HT-29 (cell line): ENCODE data around the gene TLL2. TPM values are rescaled to one million over a fixed set of nuclear protein-coding genes. Genes with fewer than 3 reads are reported as not detected.

Experiments used
- DNase-seq: peaks from one replicate; pipeline ENCODE4 v3.0.0-alpha.2; 2015; ENCODE audit warnings: low spot score
- total RNA-seq: library from RNA; depleted of rRNA; stranded (reverse); fragments of >200 nt; shearing (Covaris generic); gene quantifications from 2 replicates; pipeline ENCODE4 v1.2.3, GENCODE V29; 2014

TLL2 gene
- total RNA-seq, 1 experiment from 2014 or later, result not detected

- DNase-seq, result no peak
These were observed 91.7 kb downstream of the TLL2 start for GRCh38 chr10:96421995-96422394.

DNA sequence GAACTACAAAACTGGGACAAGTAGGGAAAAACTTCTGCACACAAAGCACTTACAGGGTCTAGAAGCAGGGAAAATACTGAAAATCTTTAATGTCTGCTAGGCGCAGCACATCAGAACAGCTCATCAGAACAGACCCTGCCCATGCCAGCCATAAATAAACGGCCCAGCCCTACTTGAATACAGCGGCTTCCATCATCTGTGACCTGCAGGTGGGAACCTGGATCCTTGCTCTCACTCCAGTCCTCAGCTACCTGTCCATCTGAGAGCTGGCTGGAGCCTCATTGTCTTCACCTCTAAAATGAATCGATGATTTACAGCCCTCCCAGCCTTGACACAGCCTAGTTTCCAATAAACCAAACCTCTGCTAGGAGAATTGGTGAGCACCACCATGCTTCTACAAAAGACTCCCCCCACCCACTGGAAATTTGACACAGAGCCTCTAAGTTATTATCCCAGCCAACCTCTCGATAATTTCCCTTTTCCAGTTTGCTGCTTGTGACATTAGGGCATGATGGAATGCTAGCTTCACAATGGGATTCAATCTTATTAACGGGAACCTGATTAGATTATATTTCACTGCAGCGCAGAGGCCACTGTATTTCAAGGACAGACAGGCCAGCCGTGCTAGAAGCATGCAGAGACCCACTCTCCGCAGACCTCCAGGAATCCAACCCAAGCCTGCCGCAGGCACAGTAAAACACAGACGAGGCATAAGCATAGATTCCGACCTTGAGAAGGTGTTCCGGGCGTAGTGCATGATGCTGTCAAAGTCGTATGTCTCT, 93.3 kb downstream of the TLL2 start:
- no peak for DNase-seq

- no peak for DNase-seq
These were observed 94.4 kb downstream of the TLL2 start for GRCh38 chr10:96419351-96419750.

DNA sequence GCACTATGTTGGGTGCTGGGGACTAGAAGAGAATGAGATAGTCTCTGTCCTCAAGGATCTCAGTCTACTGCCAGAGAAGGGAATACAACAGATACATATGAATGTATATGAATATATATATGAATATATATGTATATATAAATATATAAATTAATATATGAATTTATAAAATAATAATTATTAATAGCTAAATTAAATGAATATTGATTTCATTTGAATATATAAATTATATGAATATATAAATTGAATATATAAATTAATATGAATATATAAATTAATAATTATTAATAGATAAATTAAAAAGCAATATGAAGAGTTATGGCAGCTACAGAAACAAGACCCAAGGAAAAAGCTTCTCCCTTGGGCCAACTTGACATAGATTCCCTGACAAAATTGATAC, 95.1 kb downstream of the TLL2 start:
- DNase-seq, result no peak

GRCh38 chr10:96417441-96417840, 96.3 kb downstream of the TLL2 start:
- DNase-seq, result no peak

GRCh38 chr10:96416643-96417042, 97.1 kb downstream of the TLL2 start:
- DNase-seq, result no peak

- DNase-seq, result no peak
These were observed 97.7 kb downstream of the TLL2 start for GRCh38 chr10:96415891-96416554.

GRCh38 chr10:96415150-96415890, 98.4 kb downstream of the TLL2 start:
- no peak for DNase-seq

GRCh38 chr10:96414303-96414702, 99.4 kb downstream of the TLL2 start:
- DNase-seq, result no peak

DNA sequence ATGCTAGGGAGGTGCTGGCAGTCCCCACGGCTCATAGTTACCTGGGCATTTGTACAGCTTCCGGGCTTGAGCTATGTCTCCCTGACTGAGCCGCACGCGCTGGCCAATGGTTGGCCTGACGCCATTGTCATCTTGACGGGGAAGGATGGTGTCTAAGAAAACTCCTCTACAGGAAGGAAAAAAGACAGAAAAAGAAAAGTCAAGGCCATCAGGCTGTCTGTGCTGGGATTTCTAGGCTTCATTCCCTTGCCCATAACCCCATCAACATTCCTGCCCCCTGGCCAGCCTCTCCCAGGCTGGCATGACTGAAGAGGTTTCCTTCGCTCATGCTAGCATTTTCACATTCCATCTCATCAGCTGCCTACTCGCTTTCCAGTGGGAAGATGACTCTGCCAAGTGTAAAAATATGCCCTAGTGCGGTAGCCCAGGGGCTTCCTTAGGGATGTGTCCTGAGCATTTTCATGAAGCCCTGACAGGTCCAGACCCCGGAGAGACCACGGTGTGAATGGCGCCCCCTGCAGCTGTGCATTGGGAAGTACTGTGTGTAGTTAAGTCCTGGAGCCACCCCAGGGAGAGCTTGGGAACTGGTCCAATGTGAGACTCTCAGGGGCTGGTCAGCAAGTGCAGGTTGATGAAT, 100.5 kb downstream of the TLL2 start:
- DNase-seq, result no peak

DNA sequence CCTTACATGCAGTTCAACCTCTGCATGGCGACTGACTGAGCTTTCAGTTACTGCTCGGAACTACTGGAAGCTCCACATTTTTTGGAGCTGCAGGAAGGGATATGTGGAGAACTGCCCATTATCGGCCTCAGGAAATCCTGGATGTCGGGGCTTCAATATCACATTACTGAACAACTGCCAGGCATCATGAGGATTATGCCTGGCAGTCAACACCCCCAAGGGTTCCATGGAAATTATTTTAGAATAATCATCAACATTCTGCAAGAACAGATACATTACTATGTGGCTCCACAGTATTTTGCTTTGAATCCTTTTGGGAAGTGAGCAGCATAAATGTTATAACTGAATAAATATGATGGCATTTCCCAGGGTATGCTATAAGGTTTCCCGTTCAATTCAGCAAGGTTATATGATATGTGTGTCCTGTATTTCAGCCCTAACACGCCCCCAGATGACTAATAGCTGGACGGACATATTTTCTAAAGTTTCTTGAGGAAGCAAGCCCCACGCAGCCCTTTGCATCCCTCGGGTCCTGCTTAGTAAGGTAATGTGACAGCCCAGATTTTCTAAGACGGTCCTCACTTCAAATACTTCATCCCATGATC, 101.9 kb downstream of the TLL2 start:
- DNase-seq, result no peak

DNA sequence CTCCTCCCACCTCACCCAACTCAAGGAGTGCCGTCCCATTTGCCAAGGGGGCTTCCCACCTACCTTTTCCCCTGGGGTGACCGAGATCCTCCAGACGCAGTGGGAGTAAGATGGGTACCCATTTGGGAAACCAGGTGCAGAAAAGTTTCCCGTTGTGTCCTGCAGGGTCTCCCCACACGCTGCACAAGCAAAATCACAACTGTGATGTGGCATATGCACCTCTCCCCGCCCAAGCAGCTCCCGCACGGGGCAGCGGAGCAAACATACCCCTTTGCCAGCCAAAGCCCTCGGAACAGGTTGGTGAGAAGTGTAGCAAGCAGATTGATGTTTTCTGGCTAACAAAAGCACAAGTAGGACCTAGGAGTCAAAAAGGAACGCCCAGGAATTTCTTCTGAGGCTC, 103.4 kb downstream of the TLL2 start:
- no peak for DNase-seq

- no peak for DNase-seq
These were observed 105.5 kb downstream of the TLL2 start for GRCh38 chr10:96408201-96408600.

DNA sequence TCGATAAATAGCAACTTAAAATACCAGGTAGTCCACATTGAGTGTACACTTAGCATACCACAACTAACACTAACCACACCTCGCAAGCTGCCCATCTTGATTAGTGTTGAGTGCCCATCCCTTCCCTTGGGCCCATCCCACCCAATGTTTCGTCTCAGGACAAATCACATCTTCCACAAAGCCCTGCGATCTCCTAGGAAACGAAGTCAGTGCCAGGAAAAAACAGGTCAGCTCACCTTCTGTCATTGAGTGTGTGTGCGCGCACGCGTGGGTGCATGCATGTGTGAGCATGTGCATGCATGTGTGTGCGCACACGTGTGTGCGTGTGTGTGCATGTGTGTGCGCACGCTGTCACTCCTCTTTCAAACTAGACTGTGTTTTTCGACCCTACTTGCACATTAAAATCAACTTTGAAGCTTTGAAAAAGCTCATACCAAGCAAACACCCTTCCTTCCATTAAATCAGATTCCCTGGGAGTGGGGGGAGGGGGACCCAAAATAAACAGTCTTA, 106.1 kb downstream of the TLL2 start:
- DNase-seq, result no peak

GRCh38 chr10:96406091-96406490, 107.6 kb downstream of the TLL2 start:
- no peak for DNase-seq

GRCh38 chr10:96402417-96403305, 111.1 kb downstream of the TLL2 start:
- DNase-seq, result no peak

DNA sequence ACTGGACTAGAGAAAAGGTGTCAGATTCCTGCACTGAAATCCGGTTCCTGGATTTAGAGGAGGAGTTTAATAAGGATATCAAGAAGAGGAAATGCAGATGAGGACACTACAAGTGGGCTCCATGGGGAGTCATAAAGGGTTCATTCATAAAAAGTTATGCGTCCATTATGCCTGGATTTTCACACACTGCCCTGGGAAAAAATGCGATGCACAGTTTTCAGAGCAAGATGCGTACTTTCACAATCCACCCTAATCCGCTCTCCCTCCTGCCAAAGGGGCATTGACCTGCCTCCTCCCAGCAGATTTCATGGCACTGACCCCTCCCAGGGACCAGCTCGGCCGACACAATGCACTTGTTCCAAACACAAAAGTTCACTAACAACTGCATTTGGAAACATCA, 112.7 kb downstream of the TLL2 start:
- DNase-seq, result no peak

GRCh38 chr10:96400465-96400864, 113.3 kb downstream of the TLL2 start:
- DNase-seq, result no peak

- no peak for DNase-seq
These were observed 115.8 kb downstream of the TLL2 start for GRCh38 chr10:96397902-96398301.
